HG02981 (cell line): ENCODE results near the gene ATP6AP2.
"Not testable (repeated sequence)": the region's sequence is repeated elsewhere in the genome, so short reads cannot be mapped to it uniquely, and the experiment has no call there.

ENCODE experiments used
- ATAC-seq: cut with Tn5 transposase; IDR thresholded peaks from one replicate; pipeline ENCODE4 v1.9.1; 2021; ENCODE audit warnings: mild to moderate bottlenecking, moderate library complexity; ENCODE audit not compliant: unreplicated experiment

ATP6AP2 gene

GRCh38 chrX:40580537-40581335 is at the start of gene ATP6AP2:
Gene ATP6AP2 (plus strand): TSS chrX:40580970. CDS start chrX:40581066, 96 bp downstream.
- ATAC-seq: peak; percentile 94

GRCh38 chrX:40531056-40531826 is 49.5 kb upstream of the ATP6AP2 start:
- ATAC-seq: no peak

GRCh38 chrX:40537310-40537709 is 43.5 kb upstream of the ATP6AP2 start:
- no peak for ATAC-seq

GRCh38 chrX:40538406-40538805 is 42.4 kb upstream of the ATP6AP2 start:
- no peak for ATAC-seq

- ATAC-seq: no peak
Observed at GRCh38 chrX:40539214-40540142, 41.3 kb upstream of the ATP6AP2 start.

- no peak for ATAC-seq
Observed at GRCh38 chrX:40542208-40542607, 38.6 kb upstream of the ATP6AP2 start.

- no peak for ATAC-seq
Observed at GRCh38 chrX:40542972-40543371, 37.8 kb upstream of the ATP6AP2 start.

GRCh38 chrX:40543661-40544328 is 37.0 kb upstream of the ATP6AP2 start:
- ATAC-seq: no peak

GRCh38 chrX:40544343-40545266 is 36.2 kb upstream of the ATP6AP2 start:
- no peak for ATAC-seq

GRCh38 chrX:40546870-40547269 is 33.9 kb upstream of the ATP6AP2 start:
- no peak for ATAC-seq

- ATAC-seq: no peak
Observed at GRCh38 chrX:40550066-40550465, 30.7 kb upstream of the ATP6AP2 start.

- no peak for ATAC-seq
Observed at GRCh38 chrX:40552768-40553167, 28.0 kb upstream of the ATP6AP2 start.

- no peak for ATAC-seq
Observed at GRCh38 chrX:40558590-40558989, 22.2 kb upstream of the ATP6AP2 start.

GRCh38 chrX:40563784-40564183 is 17.0 kb upstream of the ATP6AP2 start:
- no peak for ATAC-seq

- ATAC-seq: no peak
Observed at GRCh38 chrX:40564447-40564846, 16.3 kb upstream of the ATP6AP2 start.

- no peak for ATAC-seq
Observed at GRCh38 chrX:40570346-40571093, 10.2 kb upstream of the ATP6AP2 start.

- not testable (repeated sequence) for ATAC-seq
Observed at GRCh38 chrX:40571164-40571563, 9.6 kb upstream of the ATP6AP2 start.

GRCh38 chrX:40571600-40571999 is 9.2 kb upstream of the ATP6AP2 start:
- ATAC-seq: no peak

GRCh38 chrX:40573763-40574162 is 7.0 kb upstream of the ATP6AP2 start:
- no peak for ATAC-seq
